HepG2 (cell line): Measurements from ENCODE around the gene WASHC4. TPM values are rescaled to one million over a fixed set of nuclear protein-coding genes. Genes with fewer than 3 reads are reported as not detected.
A peak's percentile ranks its signal among the peaks of the same experiment; 100 is the strongest.

Experiments
- ARHGAP35 ChIP-seq: sonication (generic); formaldehyde crosslinking; IDR thresholded peaks from 2 replicates; pipeline ENCODE4 v1.9.0; 2022; ENCODE audit warnings: mild to moderate bottlenecking, inconsistent platforms, moderate library complexity, missing genetic modification reagents, borderline replicate concordance
- ARNT2 ChIP-seq: sonication (generic); formaldehyde crosslinking; IDR thresholded peaks from 2 replicates; pipeline ENCODE4 v1.8.0; 2022; ENCODE audit warnings: mild to moderate bottlenecking, low read depth, missing genetic modification reagents, moderate library complexity
- DNMT3B ChIP-seq: conservative IDR thresholded peaks from 2 replicates; pipeline ENCODE4 v1.6.1; 2016; ENCODE audit warnings: missing biosample characterization, control low read depth
- FIP1L1 ChIP-seq: fragments of 200-400 bp; formaldehyde crosslinking; IDR thresholded peaks from 2 replicates; pipeline ENCODE4 v1.6.1; 2018; ENCODE audit warnings: low read depth, mild to moderate bottlenecking, low read length, moderate library complexity, borderline replicate concordance; ENCODE audit not compliant: insufficient read depth
- HNF4G ChIP-seq, 2 experiments: sonication (generic) in 1 of 2; formaldehyde crosslinking in 1 of 2; IDR thresholded peaks; 2 replicates each; pipeline versions ENCODE4 v1.4.0 to v1.6.1; 2011 to 2020; ENCODE audit warnings: borderline replicate concordance in 2 of 2, low read depth in 2 of 2, mild to moderate bottlenecking in 2 of 2, low read length in 1 of 2, missing genetic modification reagents in 1 of 2, moderate library complexity in 1 of 2
- KDM6A ChIP-seq: IDR thresholded peaks from 2 replicates; pipeline ENCODE4 v1.6.1; 2016; ENCODE audit warnings: low read depth
- RARG ChIP-seq: sonication (generic); formaldehyde crosslinking; IDR thresholded peaks from 2 replicates; pipeline ENCODE4 v1.4.0; 2020; ENCODE audit warnings: low read depth, mild to moderate bottlenecking, missing genetic modification reagents
- TSC22D2 ChIP-seq: sonication (generic); formaldehyde crosslinking; IDR thresholded peaks from 2 replicates; pipeline ENCODE4 v1.5.1; 2020; ENCODE audit warnings: missing genetic modification reagents, mild to moderate bottlenecking, borderline replicate concordance
- ZMYM4 ChIP-seq: sonication (generic); formaldehyde crosslinking; IDR thresholded peaks from 2 replicates; pipeline ENCODE4 v1.8.1; 2023; ENCODE audit warnings: mild to moderate bottlenecking, missing genetic modification reagents
- ZNF367 ChIP-seq: sonication (generic); formaldehyde crosslinking; IDR thresholded peaks from 2 replicates; pipeline ENCODE4 v1.4.0; 2020; ENCODE audit warnings: missing genetic modification reagents, borderline replicate concordance
- ZNF441 ChIP-seq: sonication (generic); formaldehyde crosslinking; IDR thresholded peaks from 2 replicates; pipeline ENCODE4 v1.7.0; 2021; ENCODE audit warnings: missing genetic modification reagents, borderline replicate concordance
- ZNF570 ChIP-seq: sonication (generic); formaldehyde crosslinking; IDR thresholded peaks from 2 replicates; pipeline ENCODE4 v1.4.0; 2020; ENCODE audit warnings: mild to moderate bottlenecking, missing genetic modification reagents, borderline replicate concordance
- ZZZ3 ChIP-seq: sonication (generic); formaldehyde crosslinking; IDR thresholded peaks from 2 replicates; pipeline ENCODE4 v1.4.0; 2020; ENCODE audit warnings: missing genetic modification reagents, mild to moderate bottlenecking, borderline replicate concordance
- polyA plus RNA-seq, 8 experiments: library from polyadenylated mRNA; depleted of rRNA in 3 of 8; stranded (reverse) in 7 of 8; unstranded in 1 of 8; fragments of >200 nt; fragmentation: Illumina TruSeq in 4 of 8; extraction: Trizol in 4 of 8; gene quantifications; 2 replicates each; pipeline versions ENCODE4 v1.2.1 to v1.2.3, GENCODE V29; 2011 to 2016; ENCODE audit warnings: low read depth in 4 of 8, missing spikeins in 1 of 8, mixed read lengths in 1 of 8; ENCODE audit not compliant: insufficient read depth in 1 of 8
- total RNA-seq, 5 experiments: library from RNA; depleted of rRNA; stranded (reverse); fragments of >200 nt; fragmentation: Illumina TruSeq; extraction: Trizol; gene quantifications; 2 replicates each; pipeline ENCODE4 v1.2.3, GENCODE V29; 2016; ENCODE audit warnings: low read depth in 1 of 5
- TF ChIP-seq, protein P1 (sequence below): sonication (generic); formaldehyde crosslinking; IDR thresholded peaks from 2 replicates; pipeline ENCODE4 v1.4.0; 2020; ENCODE audit warnings: mild to moderate bottlenecking, missing genetic modification reagents
- TF ChIP-seq, protein P2 (sequence below): sonication (generic); formaldehyde crosslinking; conservative IDR thresholded peaks from 2 replicates; pipeline ENCODE4 v1.5.0; 2020; ENCODE audit warnings: missing genetic modification reagents
- TF ChIP-seq, protein P3 (sequence below): sonication (generic); formaldehyde crosslinking; conservative IDR thresholded peaks from 2 replicates; pipeline ENCODE4 v1.4.0; 2020; ENCODE audit warnings: missing genetic modification reagents
- TF ChIP-seq, protein P4 (sequence below): sonication (generic); formaldehyde crosslinking; IDR thresholded peaks from 2 replicates; pipeline ENCODE4 v1.5.0; 2020; ENCODE audit warnings: mild to moderate bottlenecking, missing genetic modification reagents, borderline replicate concordance

WASHC4 gene
- total and polyA plus RNA-seq, 2 of the 13 experiments (the other 11 are each of a cell fraction or from before 2014, with no cell fraction given): 21.0 to 36.3 TPM

DNA sequence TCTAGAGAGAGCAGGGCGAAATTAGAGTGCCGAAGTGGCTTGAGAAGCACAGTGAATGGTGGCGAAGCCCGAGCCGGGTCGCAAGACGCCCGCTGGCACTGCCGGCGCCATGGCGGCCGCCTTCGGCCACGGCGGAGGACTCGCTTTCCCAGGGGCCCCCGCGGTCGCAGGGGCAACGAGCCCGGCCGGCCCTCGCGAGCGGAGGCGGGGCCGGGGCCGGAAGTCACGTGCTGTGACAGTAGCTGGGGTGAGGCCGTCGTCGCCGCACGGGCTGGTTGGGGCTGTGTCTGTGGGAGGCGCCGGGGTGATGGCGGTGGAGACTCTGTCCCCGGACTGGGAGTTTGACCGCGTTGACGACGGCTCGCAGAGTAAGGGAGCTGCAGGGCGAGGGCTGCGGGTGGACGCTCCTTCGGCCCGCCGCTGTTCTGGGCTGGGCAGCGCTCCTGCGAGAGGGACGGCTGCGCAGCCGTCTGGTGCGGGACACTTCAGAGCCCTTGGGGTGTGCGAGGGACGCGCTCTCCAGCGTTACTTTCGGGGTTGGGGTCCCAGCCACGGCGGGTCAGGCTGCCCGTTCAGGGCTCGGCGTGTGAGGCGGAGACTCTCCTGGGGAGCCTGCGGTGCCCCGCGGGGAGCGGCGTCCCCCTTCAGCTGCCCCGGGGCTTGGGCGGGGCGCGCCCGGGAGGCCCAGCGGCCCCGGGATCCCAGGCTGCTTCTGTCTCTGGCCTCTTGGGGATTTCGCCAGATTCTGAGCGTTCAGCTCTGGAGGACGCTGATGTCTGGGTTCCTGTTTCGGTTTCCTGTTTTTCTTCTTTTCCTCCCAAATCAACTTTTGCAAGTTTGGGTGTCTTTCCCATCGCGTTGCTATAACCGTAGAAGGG lies at the start of gene WASHC4 (continued):
- TF ChIP-seq, protein P1, sequence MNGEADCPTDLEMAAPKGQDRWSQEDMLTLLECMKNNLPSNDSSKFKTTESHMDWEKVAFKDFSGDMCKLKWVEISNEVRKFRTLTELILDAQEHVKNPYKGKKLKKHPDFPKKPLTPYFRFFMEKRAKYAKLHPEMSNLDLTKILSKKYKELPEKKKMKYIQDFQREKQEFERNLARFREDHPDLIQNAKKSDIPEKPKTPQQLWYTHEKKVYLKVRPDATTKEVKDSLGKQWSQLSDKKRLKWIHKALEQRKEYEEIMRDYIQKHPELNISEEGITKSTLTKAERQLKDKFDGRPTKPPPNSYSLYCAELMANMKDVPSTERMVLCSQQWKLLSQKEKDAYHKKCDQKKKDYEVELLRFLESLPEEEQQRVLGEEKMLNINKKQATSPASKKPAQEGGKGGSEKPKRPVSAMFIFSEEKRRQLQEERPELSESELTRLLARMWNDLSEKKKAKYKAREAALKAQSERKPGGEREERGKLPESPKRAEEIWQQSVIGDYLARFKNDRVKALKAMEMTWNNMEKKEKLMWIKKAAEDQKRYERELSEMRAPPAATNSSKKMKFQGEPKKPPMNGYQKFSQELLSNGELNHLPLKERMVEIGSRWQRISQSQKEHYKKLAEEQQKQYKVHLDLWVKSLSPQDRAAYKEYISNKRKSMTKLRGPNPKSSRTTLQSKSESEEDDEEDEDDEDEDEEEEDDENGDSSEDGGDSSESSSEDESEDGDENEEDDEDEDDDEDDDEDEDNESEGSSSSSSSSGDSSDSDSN (CRISPR knock-in tag): peak; percentile 94
- no peak; the same call in 1 of the 2 replicates for TF ChIP-seq ZNF367
- no peak for TF ChIP-seq FIP1L1
- TF ChIP-seq TSC22D2 (CRISPR knock-in tag): no peak
- TF ChIP-seq, protein P2, sequence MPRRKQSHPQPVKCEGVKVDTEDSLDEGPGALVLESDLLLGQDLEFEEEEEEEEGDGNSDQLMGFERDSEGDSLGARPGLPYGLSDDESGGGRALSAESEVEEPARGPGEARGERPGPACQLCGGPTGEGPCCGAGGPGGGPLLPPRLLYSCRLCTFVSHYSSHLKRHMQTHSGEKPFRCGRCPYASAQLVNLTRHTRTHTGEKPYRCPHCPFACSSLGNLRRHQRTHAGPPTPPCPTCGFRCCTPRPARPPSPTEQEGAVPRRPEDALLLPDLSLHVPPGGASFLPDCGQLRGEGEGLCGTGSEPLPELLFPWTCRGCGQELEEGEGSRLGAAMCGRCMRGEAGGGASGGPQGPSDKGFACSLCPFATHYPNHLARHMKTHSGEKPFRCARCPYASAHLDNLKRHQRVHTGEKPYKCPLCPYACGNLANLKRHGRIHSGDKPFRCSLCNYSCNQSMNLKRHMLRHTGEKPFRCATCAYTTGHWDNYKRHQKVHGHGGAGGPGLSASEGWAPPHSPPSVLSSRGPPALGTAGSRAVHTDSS (CRISPR knock-in tag): no peak
- peak; percentile 89 for TF ChIP-seq ZMYM4 (CRISPR knock-in tag)
- peak; percentile 6; the same call in 1 of the 2 replicates for TF ChIP-seq ZNF441 (CRISPR knock-in tag)
- TF ChIP-seq, protein P3, sequence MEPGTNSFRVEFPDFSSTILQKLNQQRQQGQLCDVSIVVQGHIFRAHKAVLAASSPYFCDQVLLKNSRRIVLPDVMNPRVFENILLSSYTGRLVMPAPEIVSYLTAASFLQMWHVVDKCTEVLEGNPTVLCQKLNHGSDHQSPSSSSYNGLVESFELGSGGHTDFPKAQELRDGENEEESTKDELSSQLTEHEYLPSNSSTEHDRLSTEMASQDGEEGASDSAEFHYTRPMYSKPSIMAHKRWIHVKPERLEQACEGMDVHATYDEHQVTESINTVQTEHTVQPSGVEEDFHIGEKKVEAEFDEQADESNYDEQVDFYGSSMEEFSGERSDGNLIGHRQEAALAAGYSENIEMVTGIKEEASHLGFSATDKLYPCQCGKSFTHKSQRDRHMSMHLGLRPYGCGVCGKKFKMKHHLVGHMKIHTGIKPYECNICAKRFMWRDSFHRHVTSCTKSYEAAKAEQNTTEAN (CRISPR knock-in tag): no peak; the same call in 1 of the 2 replicates
- TF ChIP-seq ARNT2 (CRISPR knock-in tag): peak; percentile 96
- TF ChIP-seq RARG (CRISPR knock-in tag): no peak
- peak; percentile 24 for TF ChIP-seq ARHGAP35 (CRISPR knock-in tag)
- TF ChIP-seq ZNF570: peak; percentile 70; the same call in 1 of the 2 replicates
- TF ChIP-seq KDM6A: no peak
- peak; percentile 80 for TF ChIP-seq ZZZ3
- TF ChIP-seq, protein P4, sequence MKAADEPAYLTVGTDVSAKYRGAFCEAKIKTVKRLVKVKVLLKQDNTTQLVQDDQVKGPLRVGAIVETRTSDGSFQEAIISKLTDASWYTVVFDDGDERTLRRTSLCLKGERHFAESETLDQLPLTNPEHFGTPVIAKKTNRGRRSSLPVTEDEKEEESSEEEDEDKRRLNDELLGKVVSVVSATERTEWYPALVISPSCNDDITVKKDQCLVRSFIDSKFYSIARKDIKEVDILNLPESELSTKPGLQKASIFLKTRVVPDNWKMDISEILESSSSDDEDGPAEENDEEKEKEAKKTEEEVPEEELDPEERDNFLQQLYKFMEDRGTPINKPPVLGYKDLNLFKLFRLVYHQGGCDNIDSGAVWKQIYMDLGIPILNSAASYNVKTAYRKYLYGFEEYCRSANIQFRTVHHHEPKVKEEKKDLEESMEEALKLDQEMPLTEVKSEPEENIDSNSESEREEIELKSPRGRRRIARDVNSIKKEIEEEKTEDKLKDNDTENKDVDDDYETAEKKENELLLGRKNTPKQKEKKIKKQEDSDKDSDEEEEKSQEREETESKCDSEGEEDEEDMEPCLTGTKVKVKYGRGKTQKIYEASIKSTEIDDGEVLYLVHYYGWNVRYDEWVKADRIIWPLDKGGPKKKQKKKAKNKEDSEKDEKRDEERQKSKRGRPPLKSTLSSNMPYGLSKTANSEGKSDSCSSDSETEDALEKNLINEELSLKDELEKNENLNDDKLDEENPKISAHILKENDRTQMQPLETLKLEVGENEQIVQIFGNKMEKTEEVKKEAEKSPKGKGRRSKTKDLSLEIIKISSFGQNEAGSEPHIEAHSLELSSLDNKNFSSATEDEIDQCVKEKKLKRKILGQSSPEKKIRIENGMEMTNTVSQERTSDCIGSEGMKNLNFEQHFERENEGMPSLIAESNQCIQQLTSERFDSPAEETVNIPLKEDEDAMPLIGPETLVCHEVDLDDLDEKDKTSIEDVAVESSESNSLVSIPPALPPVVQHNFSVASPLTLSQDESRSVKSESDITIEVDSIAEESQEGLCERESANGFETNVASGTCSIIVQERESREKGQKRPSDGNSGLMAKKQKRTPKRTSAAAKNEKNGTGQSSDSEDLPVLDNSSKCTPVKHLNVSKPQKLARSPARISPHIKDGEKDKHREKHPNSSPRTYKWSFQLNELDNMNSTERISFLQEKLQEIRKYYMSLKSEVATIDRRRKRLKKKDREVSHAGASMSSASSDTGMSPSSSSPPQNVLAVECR (CRISPR knock-in tag): peak; percentile 98
- TF ChIP-seq DNMT3B (CRISPR knock-in tag): no peak
- TF ChIP-seq HNF4G (IDR thresholded peaks at IDR 0.05; ENCODE audit: borderline replicate concordance, low read depth, low read length): 0 out of 2 replicates have a peak, but pooled peaks have one; percentile 8
- TF ChIP-seq HNF4G (CRISPR knock-in tag; IDR thresholded peaks at IDR 0.05; ENCODE audit: borderline replicate concordance, low read depth): 0 out of 2 replicates have a peak, but pooled peaks have one; percentile 18
